ENCODE measurements around the gene MORN1. TPM values are rescaled to one million over a fixed set of nuclear protein-coding genes. Genes with fewer than 3 reads are reported as not detected.

MORN1 gene
- total RNA-seq, 4 donors from 2014 or later, result 5.0 to 14.6 (median 9.2) TPM

GRCh38 chr1:2320760-2321667 is 70.3 kb downstream of the MORN1 start:
- peaks cover 5 to 78% (median 49%) of the 10 kb centered on the region in 3 donors for H3K4me1 ChIP-seq
- no peak for ATAC-seq
- no CpG with 5 or more reads among the region's 41 CpGs for WGBS, 2 donors (ENCODE audit: low coverage in 1 of 2)
- H3K4me3 ChIP-seq, result no peak overlapping the region
- peak overlapping the region; percentile 78 to 97 (median 94) for H3K27ac ChIP-seq
- no peaks in the 10 kb centered on the region for H3K9me3 ChIP-seq
- H3K27me3 ChIP-seq, result no peaks in the 10 kb centered on the region
- no peak for TF ChIP-seq EP300 (IDR thresholded peaks at IDR 0.05)
- TF ChIP-seq CTCF (IDR thresholded peaks at IDR 0.05), result no peak
- no peak for TF ChIP-seq POLR2A (IDR thresholded peaks at IDR 0.05)
- no peak for TF ChIP-seq POLR2AphosphoS5 (IDR thresholded peaks at IDR 0.05)
- no peaks in the 10 kb centered on the region for H3K36me3 ChIP-seq

GRCh38 chr1:2320006-2320405 is 71.3 kb downstream of the MORN1 start:
- no peak for TF ChIP-seq EP300 (IDR thresholded peaks at IDR 0.05)
- no peak for TF ChIP-seq CTCF (IDR thresholded peaks at IDR 0.05)
- TF ChIP-seq POLR2AphosphoS5 (IDR thresholded peaks at IDR 0.05), result no peak
- TF ChIP-seq POLR2A (IDR thresholded peaks at IDR 0.05), result no peak
- WGBS, 2 donors (ENCODE audit: low coverage in 1 of 2), result 20 to 80% methylated on average over 1 of the region's 15 CpGs
- H3K4me1 ChIP-seq, result peaks cover 5 to 88% (median 58%) of the 10 kb centered on the region in 3 donors
- H3K9me3 ChIP-seq, result no peaks in the 10 kb centered on the region
- peak overlapping the region in 3 of 4 donors; percentile 93 to 97 (median 96) for H3K27ac ChIP-seq
- H3K4me3 ChIP-seq, result no peak overlapping the region
- no peak for ATAC-seq
- no peaks in the 10 kb centered on the region for H3K36me3 ChIP-seq
- no peaks in the 10 kb centered on the region for H3K27me3 ChIP-seq

- H3K27ac ChIP-seq, result peak overlapping the region in 3 of 4 donors; percentile 93 to 97 (median 96)
- H3K27me3 ChIP-seq, result no peaks in the 10 kb centered on the region
- no peaks in the 10 kb centered on the region for H3K36me3 ChIP-seq
- no peak overlapping the region for H3K4me3 ChIP-seq
- ATAC-seq, result no peak
- H3K4me1 ChIP-seq, result peaks cover 5 to 95% (median 58%) of the 10 kb centered on the region in 3 donors
- WGBS, 2 donors (ENCODE audit: low coverage in 1 of 2), result 72% methylated on average over 10 of the region's 21 CpGs; no CpG with 5 or more reads in 1 of the 2 donors
- no peaks in the 10 kb centered on the region for H3K9me3 ChIP-seq
- TF ChIP-seq CTCF (IDR thresholded peaks at IDR 0.05) (no peak), POLR2A (IDR thresholded peaks at IDR 0.05) (no peak), POLR2AphosphoS5 (IDR thresholded peaks at IDR 0.05) (no peak), EP300 (IDR thresholded peaks at IDR 0.05) (no peak)
Measured at GRCh38 chr1:2319291-2319690, 72.1 kb downstream of the MORN1 start.

- no peaks in the 10 kb centered on the region for H3K36me3 ChIP-seq
- no peak overlapping the region for H3K4me3 ChIP-seq
- no peak for TF ChIP-seq EP300 (IDR thresholded peaks at IDR 0.05)
- TF ChIP-seq POLR2AphosphoS5 (IDR thresholded peaks at IDR 0.05), result no peak
- TF ChIP-seq POLR2A (IDR thresholded peaks at IDR 0.05), result no peak
- no peak for TF ChIP-seq CTCF (IDR thresholded peaks at IDR 0.05)
- whole genome bisulfite sequencing, 2 donors (ENCODE audit: low coverage in 1 of 2), result 67% methylated on average over 9 of the region's 41 CpGs; no CpG with 5 or more reads in 1 of the 2 donors
- ATAC-seq, result no peak
- peaks cover 5 to 100% (median 65%) of the 10 kb centered on the region in 3 donors for H3K4me1 ChIP-seq
- H3K9me3 ChIP-seq, result no peaks in the 10 kb centered on the region
- H3K27ac ChIP-seq, result peak overlapping the region in 3 of 4 donors; percentile 93 to 97 (median 96)
- H3K27me3 ChIP-seq, result no peaks in the 10 kb centered on the region
Measured at GRCh38 chr1:2318314-2319278, 72.8 kb downstream of the MORN1 start.

Measured in gastroesophageal sphincter (tissue), 4 donors.